Ectodermal cell (in vitro differentiated cells): ENCODE measurements around the gene VAT1L.

ENCODE experiments used
- H3K27ac ChIP-seq: 2 replicates; pipeline ENCODE4 v1.7.0; 2013; ENCODE audit warnings: mild to moderate bottlenecking, low read depth, low read length; ENCODE audit not compliant: insufficient read depth, poor library complexity, severe bottlenecking
- H3K27me3 ChIP-seq: 2 replicates; pipeline ENCODE4 v1.7.0; 2013; ENCODE audit warnings: mild to moderate bottlenecking, low read length; ENCODE audit not compliant: insufficient read depth, control insufficient read depth, poor library complexity, severe bottlenecking
- H3K36me3 ChIP-seq: one replicate; pipeline ENCODE4 v1.7.0; 2013; ENCODE audit warnings: low read length; ENCODE audit not compliant: control insufficient read depth, insufficient read depth
- H3K4me1 ChIP-seq: one replicate; pipeline ENCODE4 v1.7.0; 2013; ENCODE audit warnings: low read length; ENCODE audit not compliant: control insufficient read depth, insufficient read depth
- H3K4me3 ChIP-seq: 2 replicates; pipeline ENCODE4 v1.7.0; 2013; ENCODE audit warnings: low read depth, low read length, control low read depth; ENCODE audit not compliant: insufficient read depth
- H3K9me3 ChIP-seq: 2 replicates; pipeline ENCODE4 v1.7.0; 2013; ENCODE audit warnings: mild to moderate bottlenecking, low read length, moderate library complexity; ENCODE audit not compliant: control insufficient read depth
- WGBS, 2 experiments: methylation state at CpG; one replicate each; pipeline ENCODE4 v1.1.7; 2013; ENCODE audit warnings: missing lambda C conversion rate in 2 of 2; 5-methylcytosine and 5-hydroxymethylcytosine counted together

Gene VAT1L

GRCh38 chr16:77827032-77827431, 38.7 kb downstream of the VAT1L start:
- Histone ChIP-seq H3K27me3 (no peaks in the 10 kb centered on the region), H3K9me3 (no peaks in the 10 kb centered on the region), H3K36me3 (peaks cover 4% of the 10 kb centered on the region), H3K27ac (no peak overlapping the region), H3K4me1 (peaks cover 5% of the 10 kb centered on the region), H3K4me3 (no peak overlapping the region)
- WGBS, 2 experiments, result 96 to 100% methylated on average over 2 of the region's 3 CpGs

- no peaks in the 10 kb centered on the region for H3K9me3 ChIP-seq
- H3K27ac ChIP-seq, result peak overlapping the region; percentile 4
- 68 to 74% methylated on average over 10 of the region's 10 CpGs for WGBS, 2 experiments
- H3K27me3 ChIP-seq, result no peaks in the 10 kb centered on the region
- H3K4me3 ChIP-seq, result no peak overlapping the region
- no peaks in the 10 kb centered on the region for H3K36me3 ChIP-seq
- no peaks in the 10 kb centered on the region for H3K4me1 ChIP-seq
These were observed 45.7 kb downstream of the VAT1L start for GRCh38 chr16:77833921-77834634.

DNA sequence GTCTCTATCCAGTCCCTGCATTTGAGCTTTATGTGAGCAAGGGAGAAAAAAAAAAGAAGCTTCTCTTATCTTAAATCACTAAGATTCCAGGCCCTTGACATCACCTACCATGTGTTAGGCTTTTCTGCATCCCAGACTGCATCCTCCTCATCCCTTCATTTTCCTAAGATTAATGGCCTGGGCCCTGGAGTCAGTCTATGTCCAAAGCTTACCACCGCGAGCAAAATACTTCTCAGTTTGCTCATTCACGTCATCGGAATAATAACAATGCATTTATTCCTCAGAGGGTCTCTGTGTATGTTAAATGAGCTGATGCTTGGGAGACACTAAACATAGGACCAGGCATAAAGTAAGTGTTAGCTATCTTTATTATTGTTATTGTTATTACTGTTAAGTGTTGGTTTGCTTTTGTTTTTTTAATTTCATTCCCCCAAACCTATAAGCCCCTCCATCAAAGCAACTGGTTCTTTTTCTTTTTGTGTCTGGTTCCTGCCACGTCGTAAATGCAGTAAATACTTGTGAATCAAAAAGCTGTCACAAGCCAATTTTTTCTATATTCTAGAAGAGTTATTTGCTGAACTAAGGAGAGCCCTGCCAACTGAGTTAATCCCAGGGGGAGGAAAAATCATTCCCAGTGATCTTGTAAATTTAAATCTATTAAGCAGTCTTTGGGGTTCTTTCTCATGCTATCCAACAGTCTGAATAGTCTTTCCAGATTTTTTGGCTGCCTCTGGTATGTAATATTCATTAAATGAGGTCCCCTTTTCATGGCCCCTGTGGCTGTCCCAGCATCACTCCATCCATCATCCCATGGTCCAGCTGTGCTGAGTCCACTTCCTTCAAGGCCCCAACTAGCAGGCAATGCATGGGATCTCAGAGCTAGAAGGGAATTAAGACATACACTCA, 46.5 kb downstream of the VAT1L start:
- no peaks in the 10 kb centered on the region for H3K27me3 ChIP-seq
- H3K9me3 ChIP-seq, result no peaks in the 10 kb centered on the region
- no peak overlapping the region for H3K27ac ChIP-seq
- no peaks in the 10 kb centered on the region for H3K36me3 ChIP-seq
- 91 to 92% methylated on average over 6 of the region's 6 CpGs for WGBS, 2 experiments
- H3K4me1 ChIP-seq, result no peaks in the 10 kb centered on the region
- no peak overlapping the region for H3K4me3 ChIP-seq

- Histone ChIP-seq H3K4me1 (no peaks in the 10 kb centered on the region), H3K4me3 (no peak overlapping the region), H3K27me3 (no peaks in the 10 kb centered on the region), H3K27ac (no peak overlapping the region), H3K36me3 (no peaks in the 10 kb centered on the region), H3K9me3 (no peaks in the 10 kb centered on the region)
- 96 to 97% methylated on average over 4 of the region's 5 CpGs for WGBS, 2 experiments
These were observed 48.4 kb downstream of the VAT1L start for GRCh38 chr16:77836801-77837200.

GRCh38 chr16:77838597-77839255, 50.4 kb downstream of the VAT1L start:
- Histone ChIP-seq H3K36me3 (no peaks in the 10 kb centered on the region), H3K4me3 (no peak overlapping the region), H3K9me3 (no peaks in the 10 kb centered on the region), H3K27me3 (no peaks in the 10 kb centered on the region), H3K27ac (no peak overlapping the region), H3K4me1 (peaks cover 8% of the 10 kb centered on the region)
- WGBS, 2 experiments, result 93 to 94% methylated on average over 7 of the region's 7 CpGs

- 84 to 87% methylated on average over 4 to 5 of the region's 5 CpGs for WGBS, 2 experiments
- Histone ChIP-seq H3K4me1 (peaks cover 11% of the 10 kb centered on the region), H3K36me3 (no peaks in the 10 kb centered on the region), H3K27me3 (no peaks in the 10 kb centered on the region), H3K27ac (no peak overlapping the region), H3K9me3 (no peaks in the 10 kb centered on the region), H3K4me3 (no peak overlapping the region)
These were observed 51.7 kb downstream of the VAT1L start for GRCh38 chr16:77840093-77840492.

GRCh38 chr16:77840673-77841501, 52.5 kb downstream of the VAT1L start:
- WGBS, 2 experiments, result 89 to 95% methylated on average over 6 of the region's 6 CpGs

GRCh38 chr16:77841502-77841763, 53.1 kb downstream of the VAT1L start:
- WGBS, 2 experiments, result 85 to 91% methylated on average over 3 of the region's 3 CpGs
- H3K27me3 ChIP-seq, result no peaks in the 10 kb centered on the region
- peaks cover 24% of the 10 kb centered on the region for H3K4me1 ChIP-seq
- no peaks in the 10 kb centered on the region for H3K9me3 ChIP-seq
- no peaks in the 10 kb centered on the region for H3K36me3 ChIP-seq
- no peak overlapping the region for H3K27ac ChIP-seq
- H3K4me3 ChIP-seq, result no peak overlapping the region

More at GRCh38 chr16:77840673-77841501, 52.5 kb downstream of the VAT1L start:
- no peaks in the 10 kb centered on the region for H3K9me3 ChIP-seq
- H3K36me3 ChIP-seq, result no peaks in the 10 kb centered on the region
- peaks cover 19% of the 10 kb centered on the region for H3K4me1 ChIP-seq
- H3K27ac ChIP-seq, result no peak overlapping the region
- no peak overlapping the region for H3K4me3 ChIP-seq
- no peaks in the 10 kb centered on the region for H3K27me3 ChIP-seq

DNA sequence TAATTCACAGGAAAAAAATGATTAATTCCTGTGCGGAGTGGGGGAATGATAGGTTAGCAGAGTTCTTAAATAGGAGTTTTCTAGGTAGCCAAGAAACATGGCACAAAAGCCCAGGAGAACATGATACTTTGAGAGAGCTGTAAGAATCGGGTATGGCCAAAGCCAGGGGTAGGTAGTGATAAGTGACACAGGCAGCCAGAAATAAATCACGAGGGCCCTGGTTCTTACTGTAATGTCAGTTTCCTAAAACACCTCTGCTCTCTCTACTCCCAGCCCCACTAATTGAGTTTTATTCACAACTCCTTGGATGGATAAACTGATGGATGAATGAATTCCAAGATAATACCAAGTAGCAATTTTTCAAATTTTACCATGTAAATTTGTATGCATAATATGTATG, 54.1 kb downstream of the VAT1L start:
- 92 to 97% methylated on average over 2 to 3 of the region's 3 CpGs for WGBS, 2 experiments
- Histone ChIP-seq H3K4me1 (peaks cover 27% of the 10 kb centered on the region), H3K4me3 (no peak overlapping the region), H3K36me3 (no peaks in the 10 kb centered on the region), H3K27me3 (no peaks in the 10 kb centered on the region), H3K9me3 (no peaks in the 10 kb centered on the region), H3K27ac (no peak overlapping the region)
